HEK293 (cell line): ENCODE data around the gene TBX6.

Source experiments
- CTCF ChIA-PET: fragments of 350-600 bp; formaldehyde crosslinking; extraction: SDS; loops from one replicate; lab custom pipeline; 2021; ENCODE audit warnings: antibody characterized with exemption; lab: Yijun Ruan, JAX
- POLR2A ChIA-PET: fragments of 300-600 bp; formaldehyde crosslinking; extraction: SDS; loops from one replicate; lab custom pipeline; 2020; ENCODE audit warnings: antibody characterized with exemption, inconsistent platforms; lab: Yijun Ruan, JAX
- H3K27ac ChIP-seq: fragments of 200-500 bp; sonication (Bioruptor generic); 2 replicates; pipeline ENCODE4 v1.5.1; 2014; ENCODE audit warnings: low read depth, low read length, control low read depth, inconsistent platforms; ENCODE audit errors: extremely low read depth
- H3K36me3 ChIP-seq, 2 experiments: fragments of 200-500 bp in 1 of 2; sonication (Bioruptor generic) in 1 of 2; 1 replicate in 1 of 2; 2 replicates in 1 of 2; pipeline ENCODE4 v1.5.1; 2014 to 2017; ENCODE audit warnings: inconsistent platforms in 2 of 2, low read length in 2 of 2; ENCODE audit not compliant: control insufficient read depth in 2 of 2, insufficient read depth in 1 of 2
- H3K4me1 ChIP-seq: fragments of 200-500 bp; sonication (Bioruptor generic); 2 replicates; pipeline ENCODE4 v1.5.1; 2014; ENCODE audit warnings: mild to moderate bottlenecking, low read length, inconsistent platforms; ENCODE audit not compliant: control insufficient read depth, insufficient read depth
- H3K4me3 ChIP-seq: 2 replicates; pipeline ENCODE4 v1.5.1; 2011; ENCODE audit warnings: low read depth, mild to moderate bottlenecking, control low read depth, low read length, moderate library complexity
- H3K9me3 ChIP-seq: fragments of 200-500 bp; sonication (Bioruptor generic); 2 replicates; pipeline ENCODE4 v1.5.1; 2014; ENCODE audit warnings: low read depth, low read length, inconsistent platforms; ENCODE audit not compliant: control insufficient read depth, insufficient read depth
- BCL11A ChIP-seq: fragments of 450-650 bp; formaldehyde crosslinking; IDR thresholded peaks from 2 replicates; pipeline ENCODE4 v1.5.1; 2016; ENCODE audit warnings: low read depth, missing biosample characterization, missing genetic modification characterization
- KLF16 ChIP-seq: fragments of 450-650 bp; formaldehyde crosslinking; IDR thresholded peaks from 2 replicates; pipeline ENCODE4 v1.5.1; 2017; ENCODE audit warnings: missing biosample characterization, missing genetic modification characterization
- ZNF132 ChIP-seq: fragments of 450-650 bp; formaldehyde crosslinking; IDR thresholded peaks from 2 replicates; pipeline ENCODE4 v1.5.1; 2017; ENCODE audit warnings: missing biosample characterization, missing genetic modification characterization, borderline replicate concordance
- ZNF138 ChIP-seq: fragments of 450-650 bp; formaldehyde crosslinking; IDR thresholded peaks from 2 replicates; pipeline ENCODE4 v1.5.1; 2016; ENCODE audit warnings: missing biosample characterization, missing genetic modification characterization, borderline replicate concordance
- ZNF157 ChIP-seq: fragments of 450-650 bp; formaldehyde crosslinking; IDR thresholded peaks from 2 replicates; pipeline ENCODE4 v1.5.1; 2016; ENCODE audit warnings: missing biosample characterization, missing genetic modification characterization
- ZNF16 ChIP-seq: fragments of 450-650 bp; formaldehyde crosslinking; IDR thresholded peaks from 2 replicates; pipeline ENCODE4 v1.5.1; 2016; ENCODE audit warnings: low read depth, missing biosample characterization, missing genetic modification characterization
- ZNF223 ChIP-seq: fragments of 450-650 bp; formaldehyde crosslinking; IDR thresholded peaks from 2 replicates; pipeline ENCODE4 v1.5.1; 2016; ENCODE audit warnings: missing biosample characterization, missing genetic modification characterization
- ZNF394 ChIP-seq: fragments of 450-650 bp; formaldehyde crosslinking; IDR thresholded peaks from 2 replicates; pipeline ENCODE4 v1.5.1; 2016; ENCODE audit warnings: missing biosample characterization, missing genetic modification characterization, mild to moderate bottlenecking, moderate library complexity, borderline replicate concordance
- ZNF426 ChIP-seq: fragments of 450-650 bp; formaldehyde crosslinking; IDR thresholded peaks from 2 replicates; pipeline ENCODE4 v1.5.1; 2017; ENCODE audit warnings: missing biosample characterization, missing genetic modification characterization, mild to moderate bottlenecking, inconsistent platforms, moderate library complexity
- ZNF433 ChIP-seq: fragments of 450-650 bp; formaldehyde crosslinking; IDR thresholded peaks from 2 replicates; pipeline ENCODE4 v1.5.1; 2016; ENCODE audit warnings: missing biosample characterization, missing genetic modification characterization, low read depth
- ZNF48 ChIP-seq: fragments of 450-650 bp; formaldehyde crosslinking; IDR thresholded peaks from 2 replicates; pipeline ENCODE4 v1.5.1; 2016; ENCODE audit warnings: missing biosample characterization, missing genetic modification characterization
- ZNF571 ChIP-seq: fragments of 450-650 bp; formaldehyde crosslinking; IDR thresholded peaks from 2 replicates; pipeline ENCODE4 v1.5.0; 2017; ENCODE audit warnings: missing biosample characterization, missing genetic modification characterization
- ZNF624 ChIP-seq: fragments of 450-650 bp; formaldehyde crosslinking; IDR thresholded peaks from 2 replicates; pipeline ENCODE4 v1.5.1; 2017; ENCODE audit warnings: missing biosample characterization, missing genetic modification characterization
- ZNF626 ChIP-seq: fragments of 450-650 bp; sonication (Bioruptor Pico); formaldehyde crosslinking; IDR thresholded peaks from 2 replicates; pipeline ENCODE4 v1.5.1; 2018; ENCODE audit warnings: missing biosample characterization, missing genetic modification characterization, inconsistent platforms
- ZNF660 ChIP-seq: fragments of 450-650 bp; IDR thresholded peaks from 2 replicates; pipeline ENCODE4 v1.5.1; 2018; ENCODE audit warnings: missing biosample characterization, mild to moderate bottlenecking, missing genetic modification characterization
- ZNF830 ChIP-seq: fragments of 450-650 bp; IDR thresholded peaks from 2 replicates; pipeline ENCODE4 v1.5.0; 2018; ENCODE audit warnings: missing biosample characterization, missing genetic modification characterization, low read depth, mild to moderate bottlenecking, moderate library complexity
- TF ChIP-seq, protein P1 (sequence below): fragments of 450-650 bp; formaldehyde crosslinking; IDR thresholded peaks from 2 replicates; pipeline ENCODE4 v1.5.0; 2017; ENCODE audit warnings: missing biosample characterization, missing genetic modification characterization, borderline replicate concordance
- TF ChIP-seq, protein P2 (sequence below): fragments of 450-650 bp; formaldehyde crosslinking; IDR thresholded peaks from 2 replicates; pipeline ENCODE4 v1.5.1; 2016; ENCODE audit warnings: missing biosample characterization, missing genetic modification characterization
- TF ChIP-seq, protein P3 (sequence below): fragments of 450-650 bp; formaldehyde crosslinking; IDR thresholded peaks from 2 replicates; pipeline ENCODE4 v1.5.1; 2016; ENCODE audit warnings: missing biosample characterization, missing genetic modification characterization
- TF ChIP-seq, protein P4 (sequence below): fragments of 450-650 bp; formaldehyde crosslinking; conservative IDR thresholded peaks from 2 replicates; pipeline ENCODE4 v1.5.1; 2016; ENCODE audit warnings: low read depth, missing biosample characterization, missing genetic modification characterization
- TF ChIP-seq, protein P5 (sequence below): fragments of 450-650 bp; formaldehyde crosslinking; IDR thresholded peaks from 2 replicates; pipeline ENCODE4 v1.5.1; 2017; ENCODE audit warnings: missing biosample characterization, mild to moderate bottlenecking, missing genetic modification characterization, moderate library complexity

The TBX6 gene

DNA sequence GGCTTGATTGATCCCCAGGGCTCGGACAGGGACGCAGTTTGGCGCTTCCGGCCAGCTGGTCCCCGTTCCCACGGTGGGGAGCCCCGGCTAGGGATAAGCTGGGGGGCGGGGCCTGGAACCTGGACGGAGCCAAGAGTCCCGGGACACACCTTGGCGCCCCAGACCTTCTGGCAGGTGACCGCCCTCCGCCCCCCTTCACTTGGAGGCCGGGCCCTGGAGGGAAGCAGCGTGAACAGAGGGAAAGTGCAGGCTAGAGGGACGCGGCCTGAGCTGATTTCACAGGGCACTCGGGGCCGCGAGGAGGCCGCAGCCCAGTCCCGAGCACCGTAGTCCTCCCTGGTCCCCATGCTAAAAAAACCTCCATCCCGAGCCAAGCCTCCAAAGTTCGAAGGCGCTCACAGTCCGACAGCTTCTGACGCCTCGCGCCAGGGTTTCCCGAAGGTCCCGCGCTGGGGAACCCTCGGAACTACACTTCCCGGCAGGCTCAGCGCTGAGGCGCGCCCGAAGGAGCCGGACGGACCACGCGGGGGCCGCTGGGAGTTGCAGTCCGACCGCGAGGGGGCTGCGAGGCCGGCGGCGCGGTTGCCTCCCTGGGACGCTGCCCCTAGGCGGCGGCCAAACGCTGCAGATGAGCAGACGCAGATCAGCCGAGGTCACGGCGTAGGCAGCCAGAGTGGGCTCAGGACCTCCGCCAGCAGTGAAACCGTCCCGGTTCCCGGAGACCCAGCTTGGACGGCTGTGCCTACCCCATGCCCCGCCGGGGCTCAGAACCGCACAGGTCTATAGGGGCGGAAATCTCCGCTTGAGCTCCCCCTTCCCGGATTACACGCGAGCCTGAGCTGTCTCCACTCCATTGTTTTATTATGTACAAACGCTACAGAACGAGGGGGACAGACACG, at the start of gene TBX6 (continued):
- TF ChIP-seq, protein P1, sequence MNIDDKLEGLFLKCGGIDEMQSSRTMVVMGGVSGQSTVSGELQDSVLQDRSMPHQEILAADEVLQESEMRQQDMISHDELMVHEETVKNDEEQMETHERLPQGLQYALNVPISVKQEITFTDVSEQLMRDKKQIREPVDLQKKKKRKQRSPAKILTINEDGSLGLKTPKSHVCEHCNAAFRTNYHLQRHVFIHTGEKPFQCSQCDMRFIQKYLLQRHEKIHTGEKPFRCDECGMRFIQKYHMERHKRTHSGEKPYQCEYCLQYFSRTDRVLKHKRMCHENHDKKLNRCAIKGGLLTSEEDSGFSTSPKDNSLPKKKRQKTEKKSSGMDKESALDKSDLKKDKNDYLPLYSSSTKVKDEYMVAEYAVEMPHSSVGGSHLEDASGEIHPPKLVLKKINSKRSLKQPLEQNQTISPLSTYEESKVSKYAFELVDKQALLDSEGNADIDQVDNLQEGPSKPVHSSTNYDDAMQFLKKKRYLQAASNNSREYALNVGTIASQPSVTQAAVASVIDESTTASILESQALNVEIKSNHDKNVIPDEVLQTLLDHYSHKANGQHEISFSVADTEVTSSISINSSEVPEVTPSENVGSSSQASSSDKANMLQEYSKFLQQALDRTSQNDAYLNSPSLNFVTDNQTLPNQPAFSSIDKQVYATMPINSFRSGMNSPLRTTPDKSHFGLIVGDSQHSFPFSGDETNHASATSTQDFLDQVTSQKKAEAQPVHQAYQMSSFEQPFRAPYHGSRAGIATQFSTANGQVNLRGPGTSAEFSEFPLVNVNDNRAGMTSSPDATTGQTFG (tag by site-specific recombination), result no peak
- no peak for TF ChIP-seq ZNF626 (tag by site-specific recombination)
- TF ChIP-seq ZNF426 (tag by site-specific recombination), result no peak

DNA sequence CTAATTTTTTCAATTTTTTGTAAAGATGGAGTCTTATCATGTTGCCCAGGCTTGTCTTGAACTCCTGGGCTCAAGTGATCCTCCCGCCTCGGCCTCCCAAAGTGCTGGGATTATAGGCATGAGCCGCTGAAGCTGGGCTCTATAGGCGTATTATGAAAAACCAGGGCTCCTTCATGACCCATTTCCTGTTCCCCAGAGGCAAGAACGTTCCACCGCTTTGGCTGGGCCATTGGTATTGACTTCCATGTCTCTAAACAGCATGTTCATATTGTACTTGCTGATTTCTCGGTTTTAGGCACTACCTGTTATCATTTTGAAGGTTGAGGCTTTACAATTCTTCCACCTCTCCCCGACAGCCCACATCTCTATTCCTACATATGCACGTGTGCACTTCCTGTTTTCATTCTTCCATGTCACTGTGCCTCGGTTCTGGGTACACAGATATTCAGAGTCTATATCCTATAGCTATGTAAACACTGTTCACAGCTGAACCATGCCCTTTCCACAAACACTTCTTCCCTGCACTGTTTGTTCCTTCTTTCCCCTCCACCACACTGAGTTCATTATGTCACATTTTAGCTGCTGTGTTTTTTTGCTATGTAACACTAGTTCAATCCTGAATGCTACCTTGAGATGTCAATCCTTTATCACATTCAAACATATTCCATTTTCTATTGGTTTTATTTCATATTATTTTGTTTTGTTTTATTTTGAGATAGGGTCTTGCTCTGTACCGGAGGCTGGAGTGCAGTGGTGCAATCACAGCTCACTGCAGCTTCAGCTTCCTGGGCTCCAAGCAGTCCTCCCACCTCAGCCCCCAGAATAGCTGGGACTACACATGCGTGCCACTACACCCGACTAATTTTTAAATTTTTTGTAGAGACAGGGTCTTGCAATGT, 48.1 kb upstream of the TBX6 start:
- CTCF ChIA-PET, result interaction anchor here (0.6 to 1.3 kb wide), 3 partner anchors 11 to 47 kb away, joined by 3 to 4 read pairs (median 3); no protein-coding TSS in a partner anchor
- Histone ChIP-seq H3K27ac (no peak overlapping the region), H3K4me3 (no peak overlapping the region), H3K4me1 (no peaks in the 10 kb centered on the region), H3K9me3 (no peaks in the 10 kb centered on the region), H3K36me3 (no peaks in the 10 kb centered on the region)
- POLR2A ChIA-PET, result no interaction called here
- no peak for TF ChIP-seq ZNF132 (tag by site-specific recombination)
- TF ChIP-seq ZNF433 (tag by site-specific recombination), result no peak
- no peak for TF ChIP-seq ZNF624
- no peak for TF ChIP-seq KLF16
- TF ChIP-seq, protein P2, sequence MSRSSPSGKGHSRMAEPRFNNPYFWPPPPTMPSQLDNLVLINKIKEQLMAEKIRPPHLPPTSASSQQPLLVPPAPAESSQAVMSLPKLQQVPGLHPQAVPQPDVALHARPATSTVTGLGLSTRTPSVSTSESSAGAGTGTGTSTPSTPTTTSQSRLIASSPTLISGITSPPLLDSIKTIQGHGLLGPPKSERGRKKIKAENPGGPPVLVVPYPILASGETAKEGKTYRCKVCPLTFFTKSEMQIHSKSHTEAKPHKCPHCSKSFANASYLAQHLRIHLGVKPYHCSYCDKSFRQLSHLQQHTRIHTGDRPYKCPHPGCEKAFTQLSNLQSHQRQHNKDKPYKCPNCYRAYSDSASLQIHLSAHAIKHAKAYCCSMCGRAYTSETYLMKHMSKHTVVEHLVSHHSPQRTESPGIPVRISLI (tag by site-specific recombination), result no peak
- TF ChIP-seq, protein P3, sequence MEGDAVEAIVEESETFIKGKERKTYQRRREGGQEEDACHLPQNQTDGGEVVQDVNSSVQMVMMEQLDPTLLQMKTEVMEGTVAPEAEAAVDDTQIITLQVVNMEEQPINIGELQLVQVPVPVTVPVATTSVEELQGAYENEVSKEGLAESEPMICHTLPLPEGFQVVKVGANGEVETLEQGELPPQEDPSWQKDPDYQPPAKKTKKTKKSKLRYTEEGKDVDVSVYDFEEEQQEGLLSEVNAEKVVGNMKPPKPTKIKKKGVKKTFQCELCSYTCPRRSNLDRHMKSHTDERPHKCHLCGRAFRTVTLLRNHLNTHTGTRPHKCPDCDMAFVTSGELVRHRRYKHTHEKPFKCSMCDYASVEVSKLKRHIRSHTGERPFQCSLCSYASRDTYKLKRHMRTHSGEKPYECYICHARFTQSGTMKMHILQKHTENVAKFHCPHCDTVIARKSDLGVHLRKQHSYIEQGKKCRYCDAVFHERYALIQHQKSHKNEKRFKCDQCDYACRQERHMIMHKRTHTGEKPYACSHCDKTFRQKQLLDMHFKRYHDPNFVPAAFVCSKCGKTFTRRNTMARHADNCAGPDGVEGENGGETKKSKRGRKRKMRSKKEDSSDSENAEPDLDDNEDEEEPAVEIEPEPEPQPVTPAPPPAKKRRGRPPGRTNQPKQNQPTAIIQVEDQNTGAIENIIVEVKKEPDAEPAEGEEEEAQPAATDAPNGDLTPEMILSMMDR (tag by site-specific recombination), result no peak
- TF ChIP-seq, protein P4, sequence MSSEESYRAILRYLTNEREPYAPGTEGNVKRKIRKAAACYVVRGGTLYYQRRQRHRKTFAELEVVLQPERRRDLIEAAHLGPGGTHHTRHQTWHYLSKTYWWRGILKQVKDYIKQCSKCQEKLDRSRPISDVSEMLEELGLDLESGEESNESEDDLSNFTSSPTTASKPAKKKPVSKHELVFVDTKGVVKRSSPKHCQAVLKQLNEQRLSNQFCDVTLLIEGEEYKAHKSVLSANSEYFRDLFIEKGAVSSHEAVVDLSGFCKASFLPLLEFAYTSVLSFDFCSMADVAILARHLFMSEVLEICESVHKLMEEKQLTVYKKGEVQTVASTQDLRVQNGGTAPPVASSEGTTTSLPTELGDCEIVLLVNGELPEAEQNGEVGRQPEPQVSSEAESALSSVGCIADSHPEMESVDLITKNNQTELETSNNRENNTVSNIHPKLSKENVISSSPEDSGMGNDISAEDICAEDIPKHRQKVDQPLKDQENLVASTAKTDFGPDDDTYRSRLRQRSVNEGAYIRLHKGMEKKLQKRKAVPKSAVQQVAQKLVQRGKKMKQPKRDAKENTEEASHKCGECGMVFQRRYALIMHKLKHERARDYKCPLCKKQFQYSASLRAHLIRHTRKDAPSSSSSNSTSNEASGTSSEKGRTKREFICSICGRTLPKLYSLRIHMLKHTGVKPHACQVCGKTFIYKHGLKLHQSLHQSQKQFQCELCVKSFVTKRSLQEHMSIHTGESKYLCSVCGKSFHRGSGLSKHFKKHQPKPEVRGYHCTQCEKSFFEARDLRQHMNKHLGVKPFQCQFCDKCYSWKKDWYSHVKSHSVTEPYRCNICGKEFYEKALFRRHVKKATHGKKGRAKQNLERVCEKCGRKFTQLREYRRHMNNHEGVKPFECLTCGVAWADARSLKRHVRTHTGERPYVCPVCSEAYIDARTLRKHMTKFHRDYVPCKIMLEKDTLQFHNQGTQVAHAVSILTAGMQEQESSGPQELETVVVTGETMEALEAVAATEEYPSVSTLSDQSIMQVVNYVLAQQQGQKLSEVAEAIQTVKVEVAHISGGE (tag by site-specific recombination), result no peak
- no peak for TF ChIP-seq ZNF138 (tag by site-specific recombination)
- TF ChIP-seq ZNF16, result no peak
- no peak for TF ChIP-seq ZNF394 (tag by site-specific recombination)
- no peak for TF ChIP-seq ZNF660 (tag by site-specific recombination)
- no peak for TF ChIP-seq ZNF571 (tag by site-specific recombination)
- no peak for TF ChIP-seq ZNF223
- TF ChIP-seq ZNF157 (tag by site-specific recombination), result no peak
- TF ChIP-seq, protein P5, sequence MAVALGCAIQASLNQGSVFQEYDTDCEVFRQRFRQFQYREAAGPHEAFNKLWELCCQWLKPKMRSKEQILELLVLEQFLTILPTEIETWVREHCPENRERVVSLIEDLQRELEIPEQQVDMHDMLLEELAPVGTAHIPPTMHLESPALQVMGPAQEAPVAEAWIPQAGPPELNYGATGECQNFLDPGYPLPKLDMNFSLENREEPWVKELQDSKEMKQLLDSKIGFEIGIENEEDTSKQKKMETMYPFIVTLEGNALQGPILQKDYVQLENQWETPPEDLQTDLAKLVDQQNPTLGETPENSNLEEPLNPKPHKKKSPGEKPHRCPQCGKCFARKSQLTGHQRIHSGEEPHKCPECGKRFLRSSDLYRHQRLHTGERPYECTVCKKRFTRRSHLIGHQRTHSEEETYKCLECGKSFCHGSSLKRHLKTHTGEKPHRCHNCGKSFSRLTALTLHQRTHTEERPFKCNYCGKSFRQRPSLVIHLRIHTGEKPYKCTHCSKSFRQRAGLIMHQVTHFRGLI (tag by site-specific recombination), result no peak
- no peak for TF ChIP-seq ZNF48 (tag by site-specific recombination)
- TF ChIP-seq ZNF830 (tag by site-specific recombination), result no peak
- TF ChIP-seq BCL11A (tag by site-specific recombination), result no peak
